Ishikawa (cell line): ENCODE results near the gene METTL25.

ENCODE experiments used
- CEBPB ChIP-seq: IDR thresholded peaks from 2 replicates; pipeline ENCODE4 v1.6.1; 2012
- CREB1 ChIP-seq: IDR thresholded peaks from 2 replicates; pipeline ENCODE4 v1.6.1; 2012; ENCODE audit warnings: low read depth
- EGR1 ChIP-seq: IDR thresholded peaks from 2 replicates; pipeline ENCODE4 v1.6.1; 2012
- EP300 ChIP-seq: IDR thresholded peaks from 2 replicates; pipeline ENCODE4 v1.6.1; 2012; ENCODE audit warnings: borderline replicate concordance
- FOXM1 ChIP-seq: IDR thresholded peaks from 2 replicates; pipeline ENCODE4 v1.6.1; 2012; ENCODE audit warnings: low read depth, borderline replicate concordance
- NFIC ChIP-seq: IDR thresholded peaks from 2 replicates; pipeline ENCODE4 v1.6.1; 2012
- RAD21 ChIP-seq: IDR thresholded peaks from 2 replicates; pipeline ENCODE4 v1.6.1; 2012; ENCODE audit warnings: low read depth
- TAF1 ChIP-seq: IDR thresholded peaks from 2 replicates; pipeline ENCODE4 v1.6.1; 2012; ENCODE audit warnings: low read depth, mild to moderate bottlenecking
- TCF12 ChIP-seq: IDR thresholded peaks from 2 replicates; pipeline ENCODE4 v1.6.1; 2012; ENCODE audit warnings: low read depth
- TEAD4 ChIP-seq: IDR thresholded peaks from 2 replicates; pipeline ENCODE4 v1.6.1; 2012
- USF1 ChIP-seq: IDR thresholded peaks from 2 replicates; pipeline ENCODE4 v1.6.1; 2012
- YY1 ChIP-seq: IDR thresholded peaks from 2 replicates; pipeline ENCODE4 v1.6.1; 2012; ENCODE audit warnings: low read depth
- ZBTB7A ChIP-seq: IDR thresholded peaks from 2 replicates; pipeline ENCODE4 v1.6.1; 2012; ENCODE audit warnings: low read depth
- TF ChIP-seq, protein P1 (sequence below): IDR thresholded peaks from 2 replicates; pipeline ENCODE4 v1.6.1; 2012
- TF ChIP-seq, protein P2 (sequence below): IDR thresholded peaks from 2 replicates; pipeline ENCODE4 v1.6.1; 2012; ENCODE audit warnings: low read depth, mild to moderate bottlenecking

METTL25 gene

DNA sequence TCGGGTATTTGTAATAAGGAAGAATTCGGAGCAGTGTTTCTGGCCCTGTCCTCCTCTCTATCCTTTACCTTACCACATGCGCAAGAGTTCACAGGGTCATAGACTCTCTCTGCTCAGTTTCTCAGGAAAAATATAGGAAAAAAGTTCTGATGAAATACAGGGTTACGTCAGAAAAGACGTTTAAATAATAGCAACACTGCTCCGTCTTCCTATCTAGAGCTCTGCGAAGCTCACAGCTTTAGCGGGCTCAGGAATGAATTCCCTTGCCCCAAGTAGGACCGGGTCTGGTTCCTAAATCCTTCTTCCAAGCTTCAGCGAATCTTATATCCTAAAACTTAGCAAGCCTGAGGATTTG, 507 bp upstream of the METTL25 start:
- no peak for TF ChIP-seq USF1
- no peak for TF ChIP-seq TEAD4
- no peak for TF ChIP-seq RAD21
- TF ChIP-seq CEBPB = no peak
- no peak for TF ChIP-seq ZBTB7A

DNA sequence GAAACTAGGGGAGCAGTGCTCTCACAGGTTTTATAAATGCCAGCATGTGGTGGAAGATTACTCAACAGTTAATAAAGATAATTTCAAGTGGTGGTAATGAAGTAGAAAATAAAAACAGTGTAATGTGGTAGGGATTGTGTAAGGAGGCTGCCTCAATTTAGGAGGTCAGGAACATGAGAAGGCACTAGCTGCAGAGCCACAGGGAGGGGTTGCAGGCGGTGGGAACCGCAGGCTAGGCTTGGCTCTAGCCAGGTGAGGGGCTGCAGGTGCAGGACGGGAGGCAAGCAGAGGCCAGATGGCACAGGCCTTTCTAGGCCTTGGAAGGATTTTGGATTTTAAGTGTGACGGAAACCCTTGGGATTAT, 768 bp downstream of the METTL25 start:
- no peak for TF ChIP-seq TEAD4
- TF ChIP-seq FOXM1 = no peak
- TF ChIP-seq CEBPB = 0 out of 2 replicates have a peak, but pooled peaks have one; percentile 16

- TF ChIP-seq CEBPB (no peak), TAF1 (no peak)
Observed at GRCh38 chr12:82361461-82361915, 3.2 kb downstream of the METTL25 start.

GRCh38 chr12:82363990-82364389, 5.7 kb downstream of the METTL25 start:
- TF ChIP-seq, protein P1, sequence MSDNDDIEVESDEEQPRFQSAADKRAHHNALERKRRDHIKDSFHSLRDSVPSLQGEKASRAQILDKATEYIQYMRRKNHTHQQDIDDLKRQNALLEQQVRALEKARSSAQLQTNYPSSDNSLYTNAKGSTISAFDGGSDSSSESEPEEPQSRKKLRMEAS = no peak
- TF ChIP-seq FOXM1 (no peak), EP300 (no peak), CREB1 (no peak), YY1 (no peak), EGR1 (no peak), CEBPB (no peak), RAD21 (no peak), TEAD4 (no peak), TAF1 (no peak)
- TF ChIP-seq, protein P2, sequence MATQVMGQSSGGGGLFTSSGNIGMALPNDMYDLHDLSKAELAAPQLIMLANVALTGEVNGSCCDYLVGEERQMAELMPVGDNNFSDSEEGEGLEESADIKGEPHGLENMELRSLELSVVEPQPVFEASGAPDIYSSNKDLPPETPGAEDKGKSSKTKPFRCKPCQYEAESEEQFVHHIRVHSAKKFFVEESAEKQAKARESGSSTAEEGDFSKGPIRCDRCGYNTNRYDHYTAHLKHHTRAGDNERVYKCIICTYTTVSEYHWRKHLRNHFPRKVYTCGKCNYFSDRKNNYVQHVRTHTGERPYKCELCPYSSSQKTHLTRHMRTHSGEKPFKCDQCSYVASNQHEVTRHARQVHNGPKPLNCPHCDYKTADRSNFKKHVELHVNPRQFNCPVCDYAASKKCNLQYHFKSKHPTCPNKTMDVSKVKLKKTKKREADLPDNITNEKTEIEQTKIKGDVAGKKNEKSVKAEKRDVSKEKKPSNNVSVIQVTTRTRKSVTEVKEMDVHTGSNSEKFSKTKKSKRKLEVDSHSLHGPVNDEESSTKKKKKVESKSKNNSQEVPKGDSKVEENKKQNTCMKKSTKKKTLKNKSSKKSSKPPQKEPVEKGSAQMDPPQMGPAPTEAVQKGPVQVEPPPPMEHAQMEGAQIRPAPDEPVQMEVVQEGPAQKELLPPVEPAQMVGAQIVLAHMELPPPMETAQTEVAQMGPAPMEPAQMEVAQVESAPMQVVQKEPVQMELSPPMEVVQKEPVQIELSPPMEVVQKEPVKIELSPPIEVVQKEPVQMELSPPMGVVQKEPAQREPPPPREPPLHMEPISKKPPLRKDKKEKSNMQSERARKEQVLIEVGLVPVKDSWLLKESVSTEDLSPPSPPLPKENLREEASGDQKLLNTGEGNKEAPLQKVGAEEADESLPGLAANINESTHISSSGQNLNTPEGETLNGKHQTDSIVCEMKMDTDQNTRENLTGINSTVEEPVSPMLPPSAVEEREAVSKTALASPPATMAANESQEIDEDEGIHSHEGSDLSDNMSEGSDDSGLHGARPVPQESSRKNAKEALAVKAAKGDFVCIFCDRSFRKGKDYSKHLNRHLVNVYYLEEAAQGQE = no peak

GRCh38 chr12:82366197-82366596, 7.9 kb downstream of the METTL25 start:
- TF ChIP-seq FOXM1 (no peak), YY1 (no peak), USF1 (no peak), NFIC (no peak), CREB1 (no peak), TAF1 (no peak), EGR1 (no peak), RAD21 (no peak), CEBPB (no peak), ZBTB7A (no peak), TCF12 (no peak), TEAD4 (no peak)
- TF ChIP-seq, protein P1 = no peak
- TF ChIP-seq, protein P2 = no peak

DNA sequence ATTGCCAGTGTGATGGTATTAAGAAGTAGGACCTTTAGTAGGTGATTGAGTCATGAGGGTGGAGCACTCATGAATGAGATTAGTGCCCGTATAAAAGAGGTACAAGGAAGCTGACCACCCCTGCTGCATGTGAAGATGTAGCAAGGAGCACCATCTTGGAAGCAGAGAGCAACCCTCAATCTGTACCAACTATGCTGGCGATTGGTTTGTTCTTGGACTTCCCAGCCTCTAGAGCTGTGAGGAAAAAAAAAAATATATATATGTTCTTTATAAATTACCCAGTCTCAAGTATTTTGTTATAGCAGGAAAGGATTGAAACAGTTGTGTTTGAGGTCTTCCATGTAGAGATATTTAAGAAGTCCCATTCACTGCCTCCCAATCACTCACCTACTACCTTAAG, 16.9 kb downstream of the METTL25 start:
- TF ChIP-seq CREB1 (no peak), YY1 (no peak), USF1 (no peak), EP300 (no peak), TCF12 (no peak), TAF1 (no peak), NFIC (no peak), CEBPB (no peak), ZBTB7A (no peak), EGR1 (no peak)
- TF ChIP-seq, protein P2 = no peak
